Femur (tissue), 1 donor: Measurements from ENCODE around the gene STT3B.

Source experiments
- DNase-seq: peaks from one replicate; pipeline ENCODE4 v3.0.0-alpha.2; 2017

The STT3B gene

DNA sequence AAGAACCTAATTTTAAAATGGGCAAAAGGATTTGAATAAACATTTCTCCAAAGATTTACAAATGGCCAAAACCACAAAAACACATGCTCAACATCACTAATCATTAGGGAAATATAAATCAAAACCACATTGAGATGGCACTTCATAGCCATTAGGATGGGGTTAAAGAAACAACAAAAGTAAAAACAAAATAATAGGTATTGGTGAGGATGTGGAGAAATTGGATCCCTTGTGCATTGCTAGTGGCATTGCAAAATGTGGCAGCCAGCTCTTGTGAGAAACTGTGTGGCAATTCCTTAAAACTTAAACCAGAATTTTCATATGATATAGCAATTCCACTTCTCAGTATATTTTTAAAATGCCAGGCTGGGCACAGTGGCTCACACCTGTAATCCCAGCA lies 126.5 kb downstream of the STT3B start:
- no peak for DNase-seq

GRCh38 chr3:31661286-31661685 lies 128.6 kb downstream of the STT3B start:
- no peak for DNase-seq

DNA sequence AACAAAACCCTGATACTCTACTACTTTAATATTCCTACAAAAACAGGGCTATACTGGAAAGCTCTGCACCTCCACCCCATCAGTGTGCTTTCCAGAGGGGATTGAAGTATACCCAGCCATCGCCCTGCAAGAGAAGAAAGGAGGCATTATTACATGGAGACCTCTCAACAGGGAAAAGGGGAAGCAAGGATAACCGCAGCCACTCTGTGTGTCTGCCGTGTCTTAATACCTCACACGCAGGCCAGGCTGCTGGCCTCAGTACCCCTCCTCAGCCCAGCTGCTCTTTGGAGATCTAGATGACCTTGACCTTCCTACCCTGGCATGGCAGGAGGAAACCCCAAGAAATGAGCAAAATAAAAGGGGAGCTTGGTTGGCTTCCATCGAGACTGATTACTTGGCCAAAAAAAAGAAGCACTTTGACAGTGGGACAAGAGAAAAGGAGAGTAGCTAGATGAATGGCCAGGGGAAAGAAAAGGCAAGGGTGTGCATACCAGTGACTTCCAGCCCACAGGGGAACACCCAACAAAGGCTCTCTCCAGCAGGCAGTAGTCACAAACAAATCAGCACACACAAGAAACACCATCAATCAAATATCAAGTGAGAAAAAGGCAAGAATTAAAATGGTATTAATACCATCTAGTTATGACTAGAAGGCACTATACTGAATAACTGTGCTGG lies 129.4 kb downstream of the STT3B start:
- no peak for DNase-seq

GRCh38 chr3:31664031-31664430 lies 131.3 kb downstream of the STT3B start:
- DNase-seq = no peak

DNA sequence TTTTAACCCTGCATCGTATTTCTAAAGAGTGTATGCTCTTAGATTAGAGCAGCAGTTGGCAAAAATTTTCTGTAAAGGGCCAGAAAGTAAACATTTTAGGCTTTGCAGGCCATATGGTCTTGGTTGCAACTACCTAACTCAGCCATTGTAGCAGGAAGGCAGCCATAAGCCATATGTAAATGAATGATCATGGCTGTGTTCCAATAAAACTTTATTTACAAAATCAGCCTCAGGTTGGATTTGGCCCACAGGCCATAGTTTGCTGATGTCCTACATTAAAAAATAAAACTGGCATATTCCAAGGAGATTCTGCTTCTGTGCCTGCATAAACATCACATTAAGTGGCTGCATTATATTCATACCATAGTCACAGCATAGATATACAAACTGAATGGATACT lies 134.9 kb downstream of the STT3B start:
- DNase-seq = no peak

- DNase-seq = no peak
Observed at GRCh38 chr3:31668242-31668641, 135.5 kb downstream of the STT3B start.

DNA sequence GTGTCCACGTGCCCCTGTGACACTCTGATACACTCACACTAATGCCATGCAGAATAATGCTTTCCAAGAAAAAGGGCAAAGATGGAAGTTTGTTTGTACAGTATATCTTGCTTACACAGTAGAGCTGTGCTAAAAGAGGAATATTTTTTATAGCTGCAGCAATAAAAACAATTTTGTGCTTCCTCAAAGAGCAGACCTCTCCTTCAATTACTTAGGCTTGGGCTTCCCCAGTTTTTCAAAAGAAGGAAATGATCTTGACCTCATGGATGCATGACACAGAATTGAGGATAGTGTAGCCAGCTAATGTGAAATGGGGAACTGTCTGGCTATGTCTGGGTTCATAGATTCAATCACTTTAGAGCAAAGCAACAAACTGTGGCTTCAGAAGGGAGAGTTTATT lies 137.4 kb downstream of the STT3B start:
- DNase-seq = no peak

GRCh38 chr3:31670722-31671121 lies 138.0 kb downstream of the STT3B start:
- no peak for DNase-seq

DNA sequence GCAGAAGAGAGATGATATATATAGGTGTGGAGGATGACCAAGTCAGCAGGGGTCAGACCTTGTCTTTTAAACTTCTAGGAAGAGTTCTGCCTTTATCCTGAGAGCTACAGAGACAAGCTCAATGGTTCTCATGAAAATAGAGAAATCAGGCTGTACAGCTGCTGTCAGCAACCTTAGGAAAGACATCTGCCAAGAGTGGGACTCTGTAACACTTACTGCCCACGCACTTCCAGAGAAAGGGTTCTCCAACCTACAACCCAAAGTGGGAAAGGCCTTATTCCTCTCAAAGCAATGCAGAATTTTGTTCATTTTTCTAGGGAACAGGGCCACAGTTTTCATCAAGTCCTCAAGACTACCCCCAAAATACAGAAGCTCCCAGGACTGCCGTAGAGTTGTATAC lies 138.7 kb downstream of the STT3B start:
- DNase-seq = no peak

- DNase-seq = no peak
Observed at GRCh38 chr3:31671976-31672375, 139.3 kb downstream of the STT3B start.

DNA sequence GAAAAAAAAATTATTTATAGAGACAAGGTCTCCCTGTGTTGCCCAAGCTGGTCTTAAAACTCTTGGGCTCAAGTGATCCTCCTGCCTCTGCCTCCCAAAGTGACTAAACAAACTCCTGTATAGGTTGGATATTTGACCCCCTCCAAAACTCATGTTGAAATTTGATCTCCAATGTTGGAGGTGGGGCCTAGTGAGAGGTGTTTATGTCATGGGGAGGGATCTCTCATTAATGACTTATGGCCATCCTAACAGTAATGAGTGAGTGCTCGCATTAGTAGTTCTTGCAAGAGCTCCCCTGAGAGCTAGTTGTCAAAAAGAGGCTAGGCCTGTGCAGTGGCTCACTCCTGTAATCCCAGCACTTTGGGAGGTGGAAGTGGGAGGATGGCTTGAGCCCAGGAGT lies 141.2 kb downstream of the STT3B start:
- no peak for DNase-seq

- no peak for DNase-seq
Observed at GRCh38 chr3:31676556-31676955, 143.8 kb downstream of the STT3B start.

DNA sequence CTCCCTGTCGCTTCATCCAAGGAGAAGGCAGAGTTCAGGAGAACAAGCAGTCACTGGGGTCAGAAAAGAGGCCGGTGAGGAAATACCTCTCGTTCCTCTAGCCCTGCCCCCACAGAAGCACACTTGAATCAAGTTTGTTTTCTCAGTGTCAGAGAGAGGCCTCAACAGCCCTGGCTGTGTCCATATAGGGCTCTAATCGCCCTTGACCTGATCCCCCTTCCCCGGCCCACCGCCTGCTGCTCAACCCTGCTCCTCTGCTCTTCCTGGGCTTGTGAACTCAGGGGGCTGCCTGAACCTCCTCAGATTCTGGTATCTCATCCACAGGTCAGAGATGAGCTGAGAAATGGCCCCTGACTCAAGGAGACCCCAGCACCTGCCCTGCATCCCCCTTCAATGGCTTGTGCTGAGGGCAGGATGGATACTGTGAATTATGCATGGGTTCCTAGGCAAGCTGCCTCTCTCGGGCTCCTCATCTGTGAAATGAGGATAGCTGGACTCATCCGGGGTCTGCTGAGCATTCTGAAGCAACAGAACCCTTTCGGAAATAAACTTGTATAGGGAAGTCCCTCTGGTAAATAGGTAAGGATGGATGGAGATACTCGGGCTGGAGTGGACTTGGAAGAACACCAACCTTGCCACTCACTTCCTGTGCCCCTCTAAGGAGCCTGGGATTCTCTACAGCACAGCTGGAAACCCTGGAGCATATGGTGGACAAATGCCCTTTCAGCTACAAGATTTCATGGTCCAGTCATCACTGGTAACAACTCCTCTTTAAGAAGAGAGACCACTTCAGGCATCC lies 147.5 kb downstream of the STT3B start:
- no peak for DNase-seq
